ENCODE data around the gene CPT1B. TPM values are rescaled to one million over a fixed set of nuclear protein-coding genes. Genes with fewer than 3 reads are reported as not detected.
A peak's percentile ranks its signal among the peaks of the same experiment; 100 is the strongest.

The CPT1B gene
- total RNA-seq, 1 experiment from 2014 or later, result 3.4 TPM

GRCh38 chr22:50597097-50597496 lies 18.9 kb upstream of the CPT1B start:
- no peak for DNase-seq (ENCODE audit: low spot score)
- in situ Hi-C loops (cut with HindIII; ENCODE audit: low sequenced_read_pairs), result no loop called here

GRCh38 chr22:50595189-50595588 lies 17.0 kb upstream of the CPT1B start:
- in situ Hi-C loops (cut with HindIII; ENCODE audit: low sequenced_read_pairs), result no loop called here
- DNase-seq (ENCODE audit: low spot score), result no peak

- DNase-seq (ENCODE audit: low spot score), result no peak
- in situ Hi-C loops (cut with HindIII; ENCODE audit: low sequenced_read_pairs), result no loop called here
Measured at GRCh38 chr22:50587407-50587806, 9.2 kb upstream of the CPT1B start.

- no peak for DNase-seq (ENCODE audit: low spot score)
- in situ Hi-C loops (cut with HindIII; ENCODE audit: low sequenced_read_pairs), result no loop called here
Measured at GRCh38 chr22:50586416-50586815, 8.2 kb upstream of the CPT1B start.

DNA sequence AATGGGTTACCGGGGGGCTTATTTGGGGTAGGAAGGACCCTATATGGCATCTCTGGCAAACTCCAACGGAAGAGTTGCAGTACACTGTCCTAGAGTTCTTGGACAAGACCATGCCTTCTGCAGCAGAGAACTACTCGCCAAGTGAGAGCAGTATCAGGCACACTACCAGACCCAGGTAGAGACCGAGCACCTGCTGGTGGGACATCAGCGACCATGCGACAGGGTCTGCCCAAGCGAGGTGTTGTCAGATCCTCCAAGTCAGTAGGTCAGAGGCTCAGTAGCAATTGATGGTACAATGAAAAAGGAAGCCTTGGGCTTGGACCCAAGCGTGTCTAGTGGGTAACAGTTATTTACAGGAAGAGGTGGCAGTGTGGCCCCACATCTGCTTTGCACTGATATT lies 7.6 kb upstream of the CPT1B start:
- no peak for DNase-seq (ENCODE audit: low spot score)
- in situ Hi-C loops (cut with HindIII; ENCODE audit: low sequenced_read_pairs), result no loop called here

DNA sequence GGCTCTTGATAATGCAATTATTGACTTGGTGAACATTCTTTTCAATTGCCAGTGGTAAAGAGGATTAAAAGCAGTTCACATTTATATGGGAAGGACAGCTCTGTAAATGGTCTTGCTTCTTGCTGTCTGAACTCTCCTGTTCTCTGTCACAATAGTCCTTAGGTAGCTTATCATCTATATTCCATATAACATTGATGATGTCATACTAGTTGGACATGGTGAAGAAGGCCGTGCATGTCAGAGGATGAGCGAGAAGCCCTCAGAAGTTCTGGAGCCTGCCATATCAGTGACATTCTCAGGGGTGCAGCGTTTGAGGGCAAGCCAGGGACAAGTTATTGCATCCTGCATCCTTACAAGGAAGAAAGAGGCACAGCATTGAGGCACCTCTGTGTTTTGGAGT lies 7.0 kb upstream of the CPT1B start:
- no peak for DNase-seq (ENCODE audit: low spot score)
- in situ Hi-C loops (cut with HindIII; ENCODE audit: low sequenced_read_pairs), result no loop called here

DNA sequence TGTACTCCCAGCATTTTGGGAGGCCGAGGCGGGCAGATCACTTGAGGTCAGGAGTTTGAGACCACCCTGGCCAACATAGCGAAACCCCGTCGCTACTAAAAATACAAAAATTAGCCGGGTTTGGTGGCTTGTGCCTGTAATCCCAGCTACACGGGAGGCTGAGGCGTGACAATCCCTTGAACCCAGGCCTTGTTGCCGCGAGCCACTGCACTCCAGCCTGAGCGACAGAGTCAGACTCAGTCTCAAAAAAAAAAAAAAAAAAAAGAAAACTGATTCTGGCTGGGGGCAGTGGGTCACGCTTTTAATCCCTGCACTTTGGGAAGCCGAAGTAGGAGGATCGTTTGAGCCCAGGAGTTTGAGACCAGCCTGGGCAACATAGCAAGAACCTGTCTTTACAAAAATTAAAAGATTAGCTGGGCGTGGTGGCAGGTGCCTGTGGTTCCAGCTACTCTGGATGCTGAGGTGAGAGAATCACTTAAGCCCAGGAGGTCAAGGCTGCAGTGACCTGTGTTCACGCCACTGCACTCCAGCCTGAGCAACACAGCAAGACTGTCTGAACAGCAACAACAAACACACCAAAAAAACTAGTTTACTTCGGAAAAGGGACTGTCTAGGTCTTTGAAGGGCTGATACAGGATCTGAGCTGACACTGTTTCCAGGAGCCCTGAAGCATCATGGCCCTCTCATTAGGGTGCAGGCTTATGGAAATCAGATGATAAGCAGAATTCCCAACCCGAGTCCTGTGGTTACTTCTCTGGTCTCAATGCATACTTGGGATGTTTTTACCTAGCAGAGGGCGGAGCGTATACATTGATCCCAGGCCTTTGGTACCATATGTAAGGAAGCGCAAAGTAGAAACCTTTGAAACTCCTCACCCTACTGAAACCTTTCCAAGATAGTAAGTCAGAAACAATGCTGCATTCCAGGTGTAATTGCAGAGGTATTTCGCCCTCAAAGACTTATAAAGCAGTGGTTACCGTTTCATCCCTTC lies 6.2 kb upstream of the CPT1B start:
- in situ Hi-C loops (cut with HindIII; ENCODE audit: low sequenced_read_pairs), result no loop called here
- DNase-seq (ENCODE audit: low spot score), result no peak

- no peak for DNase-seq (ENCODE audit: low spot score)
- in situ Hi-C loops (cut with HindIII; ENCODE audit: low sequenced_read_pairs), result no loop called here
Measured at GRCh38 chr22:50583294-50583861, 5.2 kb upstream of the CPT1B start.

- in situ Hi-C loops (cut with HindIII; ENCODE audit: low sequenced_read_pairs), result no loop called here
- peak; percentile 99 for DNase-seq (ENCODE audit: low spot score)
Measured at GRCh38 chr22:50582493-50583293, 4.5 kb upstream of the CPT1B start, which contains the start of gene CHKB. CHKB (minus strand) TSS chr22:50582849; CDS start chr22:50582781, 68 bp downstream.

DNA sequence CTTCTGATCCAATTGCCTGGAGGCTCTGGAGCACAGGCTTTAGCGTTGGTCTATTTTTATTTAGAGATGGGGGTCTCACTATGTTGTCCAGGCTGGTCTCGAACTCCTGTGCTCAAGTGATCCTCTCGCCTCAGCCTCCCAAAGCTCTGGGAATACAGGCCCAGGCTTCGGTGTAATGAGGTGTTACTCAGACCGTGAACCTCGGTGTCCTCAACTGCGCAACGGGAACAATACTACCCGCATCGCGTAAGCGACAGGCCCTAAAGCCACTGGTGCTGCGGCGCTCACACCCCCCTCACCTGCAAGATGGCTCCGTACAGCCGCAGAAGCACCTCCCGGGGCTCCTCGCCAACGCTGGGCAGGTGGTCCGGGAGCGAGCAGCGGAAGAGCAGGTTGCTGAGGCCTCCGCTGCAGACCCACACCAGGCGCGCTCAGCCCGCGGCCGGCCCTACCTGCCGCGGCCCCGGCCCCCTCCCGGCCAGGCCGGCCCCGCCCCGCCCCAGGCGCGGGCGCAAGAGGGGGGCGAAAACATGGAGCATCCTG lies 3.8 kb upstream of the CPT1B start:
- DNase-seq (ENCODE audit: low spot score), result no peak
- in situ Hi-C loops (cut with HindIII; ENCODE audit: low sequenced_read_pairs), result no loop called here

GRCh38 chr22:50581031-50581949 lies 3.1 kb upstream of the CPT1B start:
- in situ Hi-C loops (cut with HindIII; ENCODE audit: low sequenced_read_pairs), result no loop called here
- DNase-seq (ENCODE audit: low spot score), result no peak

GRCh38 chr22:50579752-50580151 lies 1.5 kb upstream of the CPT1B start:
- in situ Hi-C loops (cut with HindIII; ENCODE audit: low sequenced_read_pairs), result loop anchor here (10.0 kb wide), 1 partner anchor 85 kb away; no protein-coding TSS in a partner anchor
- no peak for DNase-seq (ENCODE audit: low spot score)

DNA sequence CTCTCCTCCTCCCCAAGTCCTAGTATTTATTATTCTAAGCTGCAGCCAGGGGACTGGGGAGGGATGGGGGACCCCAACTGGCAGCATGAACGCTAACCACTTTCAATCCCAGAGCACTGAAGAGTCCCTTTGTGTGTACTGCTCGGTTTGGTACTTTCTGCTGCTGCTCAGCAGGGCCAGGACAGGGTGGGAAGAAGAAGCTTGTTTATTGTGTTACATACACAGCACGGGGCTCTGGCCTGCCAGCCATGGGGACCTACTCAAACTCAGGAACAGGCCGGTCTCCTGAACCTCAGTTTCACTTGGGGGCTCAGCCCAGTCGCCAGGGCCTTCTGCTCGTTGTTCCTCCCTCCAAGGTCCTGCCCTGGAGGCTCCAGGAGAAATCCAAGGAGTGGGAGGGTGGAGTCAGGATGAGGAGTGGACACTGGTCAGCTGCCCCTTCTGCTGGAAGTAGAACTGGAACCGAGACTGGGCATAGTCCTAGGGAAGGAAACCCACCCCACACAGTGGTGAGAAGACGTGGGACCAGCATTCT lies 616 bp upstream of the CPT1B start:
- DNase-seq (ENCODE audit: low spot score), result no peak
- in situ Hi-C loops (cut with HindIII; ENCODE audit: low sequenced_read_pairs), result loop anchor here (10.0 kb wide), 1 partner anchor 84 kb away; no protein-coding TSS in a partner anchor

DNA sequence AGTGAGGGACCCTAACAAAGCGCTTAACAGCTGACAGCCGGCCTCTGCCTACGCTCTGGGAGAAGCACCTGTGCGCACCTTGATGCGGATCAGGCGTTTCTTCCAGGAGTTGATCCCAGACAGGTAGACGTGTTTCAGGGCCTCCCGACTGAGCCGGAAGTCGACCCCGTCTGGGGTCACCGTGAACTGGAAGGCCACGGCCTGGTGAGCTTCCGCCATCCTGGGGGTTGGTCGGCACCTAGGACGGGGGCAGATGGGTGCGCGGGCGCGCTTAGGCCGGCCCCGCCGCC lies 585 bp downstream of the CPT1B start:
- in situ Hi-C loops (cut with HindIII; ENCODE audit: low sequenced_read_pairs), result loop anchor here (10.0 kb wide), 1 partner anchor 83 kb away; no protein-coding TSS in a partner anchor
- DNase-seq (ENCODE audit: low spot score), result no peak

DNA sequence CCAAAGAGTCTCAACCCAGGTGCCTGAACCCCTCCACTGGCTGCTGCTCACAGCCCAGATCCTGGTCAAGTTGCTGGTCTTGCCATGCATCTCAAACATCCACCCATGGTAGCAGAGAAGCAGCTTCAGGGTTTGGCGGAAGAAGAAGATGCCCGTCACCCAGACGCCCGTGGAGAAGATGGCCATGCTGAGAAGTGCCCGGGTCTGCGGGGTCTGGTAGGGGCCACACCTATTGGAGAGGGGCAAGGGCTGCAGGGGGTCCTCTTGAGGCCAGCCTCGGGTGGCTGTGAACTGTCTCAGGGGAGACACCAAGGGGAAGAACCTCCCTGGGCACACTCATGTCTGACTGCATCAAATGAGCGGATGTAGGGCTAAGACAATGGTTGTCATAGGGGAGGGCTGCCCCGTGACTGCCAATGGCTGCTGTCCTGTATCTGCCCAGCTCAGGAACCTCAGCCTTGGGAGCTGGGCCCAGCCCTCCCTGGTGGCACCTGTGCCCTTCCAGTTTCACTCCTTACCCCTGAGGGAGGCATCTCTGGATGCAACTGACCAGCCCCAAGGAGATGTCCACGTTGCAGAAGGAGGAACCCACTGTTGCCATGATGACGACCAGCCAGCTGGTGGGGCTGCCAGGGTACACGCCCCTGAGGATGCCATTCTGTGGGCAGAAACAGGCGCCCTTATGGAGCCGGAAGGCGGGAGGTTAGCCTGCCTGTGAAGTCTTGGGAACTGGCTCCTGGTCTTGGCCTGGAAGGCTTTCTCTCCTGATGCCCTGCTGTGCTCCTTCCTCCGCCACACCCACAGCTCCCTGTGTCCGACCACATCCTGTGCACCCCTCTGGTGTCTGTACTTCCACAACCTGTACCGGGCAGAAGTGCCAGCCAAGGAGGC lies 1.2 kb downstream of the CPT1B start:
- DNase-seq (ENCODE audit: low spot score), result peak; percentile 41

DNA sequence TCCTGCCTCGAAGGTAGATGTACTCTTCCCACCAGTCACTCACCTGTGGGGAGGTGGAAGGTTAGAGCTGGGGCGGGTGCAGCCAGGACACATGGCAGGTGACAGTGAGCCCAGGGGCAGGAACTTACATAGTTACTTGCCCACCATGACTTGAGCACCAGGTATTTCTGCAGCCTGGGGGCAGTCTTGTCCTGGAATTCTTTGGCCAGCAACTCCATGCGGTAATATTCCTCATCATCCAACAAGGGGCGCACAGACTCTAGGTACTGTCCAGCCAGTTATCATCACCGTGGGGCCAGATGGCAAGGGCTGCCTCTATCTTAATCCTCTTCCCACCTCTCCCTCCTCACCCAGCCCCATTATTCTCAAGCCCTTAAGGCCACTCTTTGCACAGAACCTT lies 2.2 kb downstream of the CPT1B start:
- peak; percentile 92 for DNase-seq (ENCODE audit: low spot score)
- in situ Hi-C loops (cut with HindIII; ENCODE audit: low sequenced_read_pairs), result loop anchor here (10.0 kb wide), 1 partner anchor 81 kb away; no protein-coding TSS in a partner anchor

More for the DNA sequence above, 1.2 kb downstream of the CPT1B start:
- in situ Hi-C loops (cut with HindIII; ENCODE audit: low sequenced_read_pairs), result loop anchor here (10.0 kb wide), 1 partner anchor 82 kb away; no protein-coding TSS in a partner anchor

DNA sequence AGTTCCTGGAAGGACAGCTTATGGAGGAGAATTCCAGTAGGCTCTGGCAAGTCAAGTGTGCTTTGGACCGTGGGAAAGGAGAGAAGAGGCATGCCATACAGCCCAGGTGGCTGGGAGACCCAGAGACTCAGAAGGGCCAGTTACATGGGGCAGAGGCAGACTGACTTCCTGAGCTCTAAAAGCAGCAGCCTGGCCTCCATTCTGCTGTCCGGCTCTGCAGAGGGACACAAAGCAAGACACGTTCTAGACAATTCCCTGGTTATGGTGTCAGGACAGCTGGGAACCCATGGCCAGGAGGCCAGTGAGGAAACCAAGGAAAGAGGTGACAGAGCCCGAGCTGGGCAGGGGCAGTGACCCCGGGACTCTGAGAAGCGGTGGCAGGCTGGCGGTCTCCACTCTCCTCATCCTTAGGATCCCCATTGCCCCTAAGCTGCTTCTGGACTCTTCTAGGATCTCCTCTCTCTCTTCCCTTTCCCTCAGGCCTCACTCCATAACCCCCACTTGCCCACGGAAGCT lies 2.7 kb downstream of the CPT1B start:
- in situ Hi-C loops (cut with HindIII; ENCODE audit: low sequenced_read_pairs), result loop anchor here (10.0 kb wide), 1 partner anchor 81 kb away; no protein-coding TSS in a partner anchor
- no peak for DNase-seq (ENCODE audit: low spot score)

Measured in G401 (cell line).